Testis (tissue), 3 donors: Measurements from ENCODE around the gene RPUSD3. TPM values are rescaled to one million over a fixed set of nuclear protein-coding genes. Genes with fewer than 3 reads are reported as not detected.

ENCODE experiments used
- DNase-seq: peaks from one replicate; pipeline ENCODE4 v3.0.0-alpha.2; 2019
- H3K27ac ChIP-seq, 2 donors: fragments of 200-600 bp; sonication (generic); one replicate each; pipeline ENCODE4 v1.5.1; 2019
- H3K27me3 ChIP-seq: fragments of 200-600 bp; sonication (generic); one replicate; pipeline ENCODE4 v1.5.1; 2019
- H3K36me3 ChIP-seq: fragments of 200-600 bp; sonication (generic); one replicate; pipeline ENCODE4 v1.5.1; 2017; ENCODE audit warnings: low read depth; ENCODE audit errors: missing control alignments
- H3K4me1 ChIP-seq: fragments of 200-600 bp; sonication (generic); one replicate; pipeline ENCODE4 v1.5.1; 2019
- H3K4me3 ChIP-seq, 2 donors: fragments of 200-600 bp; sonication (generic); one replicate each; pipeline ENCODE4 v1.5.1; 2017 to 2019
- H3K9me3 ChIP-seq: fragments of 200-600 bp; sonication (generic); one replicate; pipeline ENCODE4 v1.5.1; 2017
- POLR2A ChIP-seq: fragments of 450-650 bp; IDR thresholded peaks from one replicate; pipeline ENCODE4 v1.6.1; 2017; ENCODE audit warnings: antibody characterized with exemption, mild to moderate bottlenecking, moderate library complexity
- WGBS, 2 donors: methylation state at CpG; one replicate each; pipeline ENCODE4 v1.1.5; 2018; 5-methylcytosine and 5-hydroxymethylcytosine counted together
- intact Hi-C: fragments of 100-400 bp; cut with DNase I; formaldehyde crosslinking; loops from one replicate; pipeline ENCODE4 v1.15.1; 2023; ENCODE audit warnings: low total_unique reads
- polyA plus RNA-seq: library from polyadenylated mRNA; stranded (reverse); fragments of 350-450 nt; fragmentation: Illumina TruSeq; extraction: RNeasy Lipid Tissue Mini Kit (QIAGEN cat#74804); gene quantifications from one replicate; pipeline ENCODE4 v1.2.3, GENCODE V29; 2014; ENCODE audit warnings: low read depth, low replicate concordance; ENCODE audit not compliant: insufficient read depth
- total RNA-seq, 2 donors: library from RNA; depleted of rRNA; stranded (reverse); fragments of >200 nt; gene quantifications; one replicate each; pipeline ENCODE4 v1.2.3, GENCODE V29; 2016
- TF ChIP-seq, protein P1 (sequence below), 3 experiments: fragments of 450-650 bp in 2 of 3; fragments of 200-600 bp in 1 of 3; sonication (generic) in 1 of 3; IDR thresholded peaks; one replicate each; pipeline ENCODE4 v1.5.1; 2016 to 2019; ENCODE audit warnings: antibody characterized with exemption in 3 of 3, mild to moderate bottlenecking in 2 of 3, moderate library complexity in 1 of 3

Gene RPUSD3
- total and polyA plus RNA-seq, 3 donors from 2014 or later, result 53.3 to 124 (median 63.4) TPM

DNA sequence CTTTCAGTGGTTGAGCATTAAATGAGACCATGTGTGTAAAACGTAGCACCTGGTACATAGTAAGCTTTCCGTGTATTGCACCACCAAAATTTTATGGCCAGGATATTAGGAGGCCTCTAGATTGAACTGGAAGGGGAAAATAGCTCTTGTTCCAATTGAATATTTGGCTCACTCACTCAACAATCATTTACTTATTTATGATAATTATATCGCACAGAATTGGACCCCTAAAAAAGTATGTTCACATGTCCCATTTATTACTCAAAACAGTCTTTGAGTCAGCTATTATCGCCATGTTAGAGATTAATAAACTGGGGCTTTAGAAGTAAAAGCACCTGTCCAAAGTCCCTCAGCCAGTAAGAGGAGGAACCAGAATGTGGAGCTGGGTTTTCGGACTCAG is 38.8 kb downstream of the RPUSD3 start:
- Histone ChIP-seq H3K36me3 (no peaks in the 10 kb centered on the region), H3K27me3 (no peaks in the 10 kb centered on the region), H3K27ac (no peak overlapping the region), H3K4me1 (peaks cover 6% of the 10 kb centered on the region), H3K4me3 (no peak overlapping the region), H3K9me3 (no peaks in the 10 kb centered on the region)
- intact Hi-C loops, result loop anchor here (10.0 kb wide), 1 partner anchor 150 kb away; no protein-coding TSS in a partner anchor
- 85% methylated on average over 5 of the region's 5 CpGs for WGBS, 2 donors
- no peak for DNase-seq
- TF ChIP-seq, protein P1, sequence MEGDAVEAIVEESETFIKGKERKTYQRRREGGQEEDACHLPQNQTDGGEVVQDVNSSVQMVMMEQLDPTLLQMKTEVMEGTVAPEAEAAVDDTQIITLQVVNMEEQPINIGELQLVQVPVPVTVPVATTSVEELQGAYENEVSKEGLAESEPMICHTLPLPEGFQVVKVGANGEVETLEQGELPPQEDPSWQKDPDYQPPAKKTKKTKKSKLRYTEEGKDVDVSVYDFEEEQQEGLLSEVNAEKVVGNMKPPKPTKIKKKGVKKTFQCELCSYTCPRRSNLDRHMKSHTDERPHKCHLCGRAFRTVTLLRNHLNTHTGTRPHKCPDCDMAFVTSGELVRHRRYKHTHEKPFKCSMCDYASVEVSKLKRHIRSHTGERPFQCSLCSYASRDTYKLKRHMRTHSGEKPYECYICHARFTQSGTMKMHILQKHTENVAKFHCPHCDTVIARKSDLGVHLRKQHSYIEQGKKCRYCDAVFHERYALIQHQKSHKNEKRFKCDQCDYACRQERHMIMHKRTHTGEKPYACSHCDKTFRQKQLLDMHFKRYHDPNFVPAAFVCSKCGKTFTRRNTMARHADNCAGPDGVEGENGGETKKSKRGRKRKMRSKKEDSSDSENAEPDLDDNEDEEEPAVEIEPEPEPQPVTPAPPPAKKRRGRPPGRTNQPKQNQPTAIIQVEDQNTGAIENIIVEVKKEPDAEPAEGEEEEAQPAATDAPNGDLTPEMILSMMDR (IDR thresholded peaks at IDR 0.05), result no peak
- TF ChIP-seq POLR2A, result no peak

DNA sequence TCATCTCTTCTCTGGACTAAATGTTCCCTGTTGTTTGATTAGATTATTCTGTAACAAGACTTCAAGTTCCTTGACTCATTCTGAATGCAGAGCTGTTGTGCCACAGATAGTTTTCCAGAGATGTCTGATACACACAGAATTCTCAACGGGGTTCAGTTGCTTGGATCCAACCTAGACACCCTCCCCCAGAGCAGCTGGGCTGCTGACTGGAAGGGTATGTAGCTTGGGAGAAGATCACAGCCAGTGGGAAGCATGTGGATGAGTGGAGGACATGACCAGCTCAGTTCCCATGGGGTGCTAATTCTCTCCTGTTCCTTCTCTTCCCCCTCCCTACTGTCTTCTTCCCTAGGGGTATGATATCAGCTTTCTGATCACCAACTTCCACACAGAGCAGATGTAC is 40.3 kb downstream of the RPUSD3 start:
- Histone ChIP-seq H3K9me3 (no peaks in the 10 kb centered on the region), H3K27ac (peak overlapping the region in 1 of 2 donors; percentile 39), H3K4me3 (no peak overlapping the region), H3K27me3 (no peaks in the 10 kb centered on the region), H3K4me1 (no peaks in the 10 kb centered on the region), H3K36me3 (no peaks in the 10 kb centered on the region)
- no peak for DNase-seq
- 65 to 79% methylated on average over 1 of the region's 1 CpG for WGBS, 2 donors
- no peak for TF ChIP-seq POLR2A
- TF ChIP-seq, protein P1 (IDR thresholded peaks at IDR 0.05), result no peak
- intact Hi-C loops, result loop anchor here (10.0 kb wide), 1 partner anchor 149 kb away; no protein-coding TSS in a partner anchor

DNA sequence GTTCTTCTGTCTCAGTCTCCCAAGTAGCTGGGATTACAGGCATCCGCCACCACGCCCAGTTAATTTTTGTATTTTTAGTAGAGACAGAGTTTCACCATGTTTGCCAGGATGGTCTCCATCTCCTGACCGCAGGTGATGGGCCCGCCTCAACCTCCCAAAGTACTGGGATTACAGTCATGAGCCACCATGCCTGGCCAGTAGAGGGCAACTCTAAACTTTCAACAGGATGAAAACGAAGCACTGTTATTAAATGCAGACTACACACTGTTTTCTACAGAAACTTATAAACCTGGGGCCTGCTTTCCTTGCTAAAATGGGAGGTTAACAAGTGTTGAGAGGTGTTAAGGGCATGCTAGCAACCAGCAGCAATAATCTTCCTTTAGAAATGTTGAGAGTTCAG is 43.3 kb downstream of the RPUSD3 start:
- H3K4me1 ChIP-seq, result no peaks in the 10 kb centered on the region
- WGBS, 2 donors, result 86 to 87% methylated on average over 5 of the region's 5 CpGs
- TF ChIP-seq POLR2A, result no peak
- TF ChIP-seq, protein P1 (IDR thresholded peaks at IDR 0.05), result peak in 2 of 3 experiments; percentile 12 to 22
- intact Hi-C loops, result loop anchor here (10.0 kb wide), 1 partner anchor 146 kb away; no protein-coding TSS in a partner anchor
- H3K36me3 ChIP-seq, result no peaks in the 10 kb centered on the region
- H3K4me3 ChIP-seq, result no peak overlapping the region
- H3K9me3 ChIP-seq, result no peaks in the 10 kb centered on the region
- H3K27me3 ChIP-seq, result no peaks in the 10 kb centered on the region
- no peak overlapping the region for H3K27ac ChIP-seq
- no peak for DNase-seq

- no peaks in the 10 kb centered on the region for H3K36me3 ChIP-seq
- peaks cover 8% of the 10 kb centered on the region for H3K4me1 ChIP-seq
- H3K4me3 ChIP-seq, result no peak overlapping the region
- H3K27ac ChIP-seq, result no peak overlapping the region
- no peak for DNase-seq
- no peaks in the 10 kb centered on the region for H3K9me3 ChIP-seq
- intact Hi-C loops, result no loop called here
- 91 to 93% methylated on average over 12 of the region's 12 CpGs for WGBS, 2 donors
- no peaks in the 10 kb centered on the region for H3K27me3 ChIP-seq
- TF ChIP-seq, protein P1 (IDR thresholded peaks at IDR 0.05), result no peak
- TF ChIP-seq POLR2A, result no peak
Observed at GRCh38 chr3:9797196-9797945, 46.4 kb downstream of the RPUSD3 start.

GRCh38 chr3:9795207-9795606 is 48.6 kb downstream of the RPUSD3 start:
- Histone ChIP-seq H3K4me1 (peaks cover 8% of the 10 kb centered on the region), H3K9me3 (no peaks in the 10 kb centered on the region), H3K27me3 (no peaks in the 10 kb centered on the region), H3K4me3 (no peak overlapping the region), H3K36me3 (no peaks in the 10 kb centered on the region), H3K27ac (no peak overlapping the region)
- no peak for DNase-seq
- WGBS, 2 donors, result 80 to 91% methylated on average over 5 of the region's 5 CpGs
- TF ChIP-seq, protein P1 (IDR thresholded peaks at IDR 0.05), result no peak
- TF ChIP-seq POLR2A, result no peak
- intact Hi-C loops, result no loop called here
